Spleen (tissue), 7 donors: ENCODE data around the gene PTTG2.

ENCODE experiments used
- POLR2A ChIP-seq, 3 donors: fragments of 450-650 bp; IDR thresholded peaks; one replicate each; pipeline ENCODE4 v1.5.1; 2017; ENCODE audit warnings: antibody characterized with exemption in 3 of 3, mild to moderate bottlenecking in 1 of 3
- TF ChIP-seq, protein P1 (sequence below), 11 experiments: fragments of 200-600 bp in 7 of 11; fragments of 450-650 bp in 4 of 11; sonication (generic) in 4 of 11; IDR thresholded peaks in 8 of 11; conservative IDR thresholded peaks in 3 of 11; 1 replicate in 7 of 11; 2 replicates in 4 of 11; pipeline versions ENCODE4 v1.4.0 to v1.8.0; 2016 to 2021; ENCODE audit warnings: antibody characterized with exemption in 11 of 11, inconsistent platforms in 4 of 11, mild to moderate bottlenecking in 1 of 11
- donor health status: DM: no; HTN: no; CAD: no; lungs with moderate emphysema.
- donor health status: DM: no; HTN: no; CAD: no.
- donor health status: DM: no; HTN: no; CAD: no.

DNA sequence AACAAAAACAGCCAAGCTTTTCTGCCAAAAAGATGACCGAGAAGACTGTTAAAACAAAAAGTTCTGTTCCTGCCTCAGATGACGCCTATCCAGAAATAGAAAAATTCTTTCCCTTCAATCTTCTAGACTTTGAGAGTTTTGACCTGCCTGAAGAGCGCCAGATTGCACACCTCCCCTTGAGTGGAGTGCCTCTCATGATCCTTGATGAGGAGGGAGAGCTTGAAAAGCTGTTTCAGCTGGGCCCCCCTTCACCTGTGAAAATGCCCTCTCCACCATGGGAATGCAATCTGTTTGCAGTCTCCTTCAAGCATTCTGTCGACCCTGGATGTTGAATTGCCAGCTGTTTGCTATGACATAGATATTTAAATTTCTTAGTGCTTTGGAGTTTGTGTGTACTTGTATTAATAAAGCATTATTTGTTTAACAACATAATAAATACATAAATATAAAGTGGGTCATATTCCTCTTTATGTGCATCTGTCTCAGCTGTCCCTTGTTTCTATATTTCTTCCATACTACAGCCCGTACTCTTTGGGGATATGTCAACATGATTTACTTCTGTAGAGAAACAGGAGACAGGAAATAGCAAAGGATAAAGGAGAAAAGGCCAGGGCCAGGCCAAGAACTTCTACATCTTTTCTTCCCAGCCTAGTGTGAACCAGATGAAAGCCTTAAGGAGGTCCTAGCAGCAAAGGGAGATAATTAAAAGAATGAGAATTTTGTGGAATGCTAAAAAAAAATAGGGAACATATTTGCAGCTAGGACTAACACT lies 667 bp downstream of the PTTG2 start:
- TF ChIP-seq, protein P1, sequence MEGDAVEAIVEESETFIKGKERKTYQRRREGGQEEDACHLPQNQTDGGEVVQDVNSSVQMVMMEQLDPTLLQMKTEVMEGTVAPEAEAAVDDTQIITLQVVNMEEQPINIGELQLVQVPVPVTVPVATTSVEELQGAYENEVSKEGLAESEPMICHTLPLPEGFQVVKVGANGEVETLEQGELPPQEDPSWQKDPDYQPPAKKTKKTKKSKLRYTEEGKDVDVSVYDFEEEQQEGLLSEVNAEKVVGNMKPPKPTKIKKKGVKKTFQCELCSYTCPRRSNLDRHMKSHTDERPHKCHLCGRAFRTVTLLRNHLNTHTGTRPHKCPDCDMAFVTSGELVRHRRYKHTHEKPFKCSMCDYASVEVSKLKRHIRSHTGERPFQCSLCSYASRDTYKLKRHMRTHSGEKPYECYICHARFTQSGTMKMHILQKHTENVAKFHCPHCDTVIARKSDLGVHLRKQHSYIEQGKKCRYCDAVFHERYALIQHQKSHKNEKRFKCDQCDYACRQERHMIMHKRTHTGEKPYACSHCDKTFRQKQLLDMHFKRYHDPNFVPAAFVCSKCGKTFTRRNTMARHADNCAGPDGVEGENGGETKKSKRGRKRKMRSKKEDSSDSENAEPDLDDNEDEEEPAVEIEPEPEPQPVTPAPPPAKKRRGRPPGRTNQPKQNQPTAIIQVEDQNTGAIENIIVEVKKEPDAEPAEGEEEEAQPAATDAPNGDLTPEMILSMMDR (IDR thresholded peaks at IDR 0.05 in 8 of 11, conservative IDR thresholded peaks at IDR 0.05 in 3 of 11) = no peak
- no peak for TF ChIP-seq POLR2A (IDR thresholded peaks at IDR 0.05)
